GM12878 (cell line): Measurements from ENCODE around the gene MLST8. TPM values are rescaled to one million over a fixed set of nuclear protein-coding genes. Genes with fewer than 3 reads are reported as not detected.

Experiments
- ATAC-seq: fragments of 200-7000 bp; cut with Tn5 transposase; 3 replicates; pipeline ENCODE4 v1.9.1; 2020; ENCODE audit warnings: mild to moderate bottlenecking, moderate library complexity
- Bru-seq: library from RNA; stranded (reverse); fragments of 400-500 nt; gene quantifications from one replicate; lab custom pipeline; 2021; lab: Mats Ljungman, UMichigan
- BruChase-seq, 2 experiments: library from RNA; stranded (reverse); fragments of 400-500 nt; gene quantifications; one replicate each; lab custom pipeline; 2021; lab: Mats Ljungman, UMichigan
- BruUV-seq: library from RNA; stranded (reverse); fragments of 400-500 nt; replicated peaks from 2 replicates; lab custom pipeline; 2021; lab: Mats Ljungman, UMichigan
- CTCF ChIA-PET: fragments of 300-600 bp; sonication (Branson Sonifier 250); formaldehyde crosslinking; extraction: SDS; loops from one replicate; lab custom pipeline; 2021; ENCODE audit warnings: inconsistent platforms; lab: Yijun Ruan, JAX
- POLR2A ChIA-PET: fragments of 350-600 bp; formaldehyde crosslinking; extraction: SDS; loops from one replicate; lab custom pipeline; 2021; ENCODE audit warnings: inconsistent platforms; lab: Charles Lee
- RAD21 ChIA-PET: fragments of 300-600 bp; sonication (Branson Sonifier 250); formaldehyde crosslinking; loops from one replicate; lab custom pipeline; 2023; ENCODE audit warnings: antibody characterized with exemption; ENCODE audit not compliant: unreplicated experiment; lab: Charles Lee
- SMC1A ChIA-PET: fragments of 300-600 bp; sonication (Branson Sonifier 250); formaldehyde crosslinking; loops from one replicate; lab custom pipeline; 2023; ENCODE audit not compliant: unreplicated experiment, uncharacterized antibody; lab: Charles Lee
- DNase-seq: peaks from one replicate; pipeline ENCODE4 v3.0.0-alpha.2; 2011; ENCODE audit warnings: low read depth, low spot score
- FAIRE-seq: peaks from 3 replicates; lab custom pipeline; 2011; peaks lifted over from hg19 to GRCh38; lab: Jason Lieb, UNC
- H2AFZ ChIP-seq: 2 replicates; pipeline ENCODE4 v1.6.0; 2011; ENCODE audit warnings: low read depth, low read length, control low read depth; ENCODE audit not compliant: control insufficient read depth
- H3K27ac ChIP-seq: 2 replicates; pipeline ENCODE4 v1.5.1; 2011; ENCODE audit warnings: control low read depth; ENCODE audit not compliant: control insufficient read depth, insufficient read depth
- H3K27me3 ChIP-seq, 2 experiments: replicated peaks in 1 of 2; 2 replicates each; pipeline versions ENCODE4 v1.6.0 to v1.6.1; 2011; ENCODE audit warnings: low read length in 1 of 2; ENCODE audit not compliant: control insufficient read depth in 2 of 2, insufficient read depth in 2 of 2
- H3K36me3 ChIP-seq, 2 experiments: 2 replicates each; pipeline ENCODE4 v1.5.1; 2011; ENCODE audit warnings: low read length in 1 of 2; ENCODE audit not compliant: control insufficient read depth in 2 of 2, insufficient read depth in 2 of 2
- H3K4me1 ChIP-seq: 2 replicates; pipeline ENCODE4 v1.6.1; 2011; ENCODE audit warnings: mild to moderate bottlenecking, low read length, moderate library complexity, mixed read lengths; ENCODE audit not compliant: control insufficient read depth, insufficient read depth
- H3K4me2 ChIP-seq: 2 replicates; pipeline ENCODE4 v1.6.0; 2011; ENCODE audit warnings: control low read depth; ENCODE audit not compliant: control insufficient read depth, insufficient read depth
- H3K4me3 ChIP-seq: fragments of 200-600 bp; sonication (generic); 2 replicates; pipeline ENCODE4 v1.5.1; 2016
- H3K79me2 ChIP-seq: 2 replicates; pipeline ENCODE4 v1.6.0; 2011; ENCODE audit warnings: low read length; ENCODE audit not compliant: control insufficient read depth, insufficient read depth
- H3K9ac ChIP-seq: 2 replicates; pipeline ENCODE4 v1.8.0; 2011; ENCODE audit warnings: low read length, control low read depth, mixed read lengths; ENCODE audit not compliant: control insufficient read depth, insufficient read depth
- H3K9me3 ChIP-seq: replicated peaks from 3 replicates; pipeline ENCODE4 v1.5.1; 2011; ENCODE audit warnings: mild to moderate bottlenecking, low read length; ENCODE audit not compliant: control insufficient read depth, insufficient read depth
- H4K20me1 ChIP-seq: 2 replicates; pipeline ENCODE4 v1.6.0; 2011; ENCODE audit not compliant: control insufficient read depth, insufficient read depth
- CHD4 ChIP-seq: fragments of 200-600 bp; sonication (generic); IDR thresholded peaks from 2 replicates; pipeline ENCODE4 v1.6.1; 2016; ENCODE audit warnings: mild to moderate bottlenecking
- CREB1 ChIP-seq: IDR thresholded peaks from 2 replicates; pipeline ENCODE4 v1.6.1; 2012; ENCODE audit warnings: low read depth, mild to moderate bottlenecking, inconsistent platforms
- EGR1 ChIP-seq, 2 experiments: IDR thresholded peaks; 1 replicate in 1 of 2; 2 replicates in 1 of 2; pipeline ENCODE4 v1.6.1; 2011 to 2012; ENCODE audit warnings: low read depth in 2 of 2, low read length in 2 of 2, borderline replicate concordance in 1 of 2, mild to moderate bottlenecking in 1 of 2, moderate library complexity in 1 of 2
- EZH2 ChIP-seq: IDR thresholded peaks from 2 replicates; pipeline ENCODE4 v1.6.1; 2012; ENCODE audit warnings: low read depth, mild to moderate bottlenecking, control low read depth, inconsistent platforms, low read length, borderline replicate concordance; ENCODE audit not compliant: control insufficient read depth
- FOS ChIP-seq: IDR thresholded peaks from 3 replicates; pipeline ENCODE4 v1.6.1; 2011; ENCODE audit warnings: borderline replicate concordance; ENCODE audit not compliant: insufficient read length; ENCODE audit errors: extremely low read depth
- KAT2A ChIP-seq: conservative IDR thresholded peaks from 2 replicates; pipeline ENCODE4 v1.6.1; 2011; ENCODE audit warnings: low read depth, low read length; ENCODE audit not compliant: control insufficient read depth
- NR2C1 ChIP-seq: fragments of 450-650 bp; IDR thresholded peaks from 2 replicates; pipeline ENCODE4 v1.6.1; 2017; ENCODE audit warnings: antibody characterized with exemption, mild to moderate bottlenecking, moderate library complexity
- NR2C2 ChIP-seq: IDR thresholded peaks from 2 replicates; pipeline ENCODE4 v1.6.1; 2011; ENCODE audit warnings: borderline replicate concordance, low read depth; ENCODE audit not compliant: control insufficient read depth, insufficient read length
- PAX5 ChIP-seq: IDR thresholded peaks from 2 replicates; pipeline ENCODE4 v1.6.1; 2011; ENCODE audit warnings: low read depth, low read length, borderline replicate concordance
- POLR2A ChIP-seq: IDR thresholded peaks from 2 replicates; pipeline ENCODE4 v1.6.1; 2011; ENCODE audit warnings: low read depth, mild to moderate bottlenecking, low read length
- RUNX3 ChIP-seq: IDR thresholded peaks from 2 replicates; pipeline ENCODE4 v1.6.1; 2012; ENCODE audit warnings: low read length, inconsistent platforms
- SREBF2 ChIP-seq: IDR thresholded peaks from 2 replicates; pipeline ENCODE4 v1.6.1; 2012; ENCODE audit warnings: mild to moderate bottlenecking, low read length
- STAT3 ChIP-seq: IDR thresholded peaks from 2 replicates; pipeline ENCODE4 v1.6.1; 2011; ENCODE audit warnings: low read depth, low read length, improper control_type of control experiment
- TBL1XR1 ChIP-seq: IDR thresholded peaks from 2 replicates; pipeline ENCODE4 v1.6.1; 2012; ENCODE audit warnings: low read depth, low read length, improper control_type of control experiment
- ZBED1 ChIP-seq: IDR thresholded peaks from 2 replicates; pipeline ENCODE4 v1.6.1; 2016; ENCODE audit warnings: borderline replicate concordance
- WGBS: methylation state at CpG from one replicate; pipeline ENCODE4 v1.1.6; 2016; ENCODE audit warnings: low lambda C conversion rate; ENCODE audit not compliant: insufficient replicate concordance, insufficient coverage; ENCODE audit errors: missing lambda C conversion rate; 5-methylcytosine and 5-hydroxymethylcytosine counted together
- in situ Hi-C: fragments of 300-500 bp; cut with MboI; formaldehyde crosslinking; loops from 9 replicates; pipeline ENCODE4 v1.14.3; 2018; ENCODE audit warnings: mixed read lengths
- intact Hi-C: fragments of 100-400 bp; cut with micrococcal nuclease; formaldehyde crosslinking; loops from one replicate; pipeline ENCODE4 v1.14.2; 2022; ENCODE audit not compliant: unreplicated experiment
- long read RNA-seq, 2 experiments: library from polyadenylated mRNA; unstranded; transcript quantifications; one replicate each; pipeline ENCODE4 v2.0.0, GENCODE V29; 2019 to 2020
- polyA minus RNA-seq, 3 experiments: library from RNA; depleted of rRNA, polyadenylated mRNA; stranded (reverse); fragments of >200 nt; gene quantifications; 2 replicates each; pipeline ENCODE4 v1.2.3, GENCODE V29; 2011
- polyA plus RNA-seq, 11 experiments: library from polyadenylated mRNA; depleted of rRNA in 4 of 11; unstranded in 6 of 11; stranded (reverse) in 5 of 11; fragments of >200 nt; fragmentation: Nextera tagmentation in 4 of 11; fragmentation: Illumina TruSeq in 1 of 11; extraction: Ambion mirVana in 4 of 11; extraction: Trizol in 1 of 11; gene quantifications; 1 replicate in 1 of 11; 2 replicates in 10 of 11; pipeline versions ENCODE4 v1.2.1 to v1.2.3, GENCODE V29; 2011 to 2016; ENCODE audit warnings: inconsistent platforms in 2 of 11, missing spikeins in 2 of 11, low read depth in 1 of 11
- total RNA-seq, 4 experiments: library from RNA; depleted of rRNA in 3 of 4; stranded (reverse); fragments of >200 nt in 3 of 4; fragmentation: Illumina TruSeq in 1 of 4; extraction: Trizol in 1 of 4; gene quantifications; 2 replicates each; pipeline versions ENCODE4 v1.2.1 to v1.2.3, GENCODE V29; 2013 to 2021
- TF ChIP-seq, protein P1 (sequence below): fragments of 450-650 bp; IDR thresholded peaks from 2 replicates; pipeline ENCODE4 v1.6.1; 2017; ENCODE audit warnings: borderline replicate concordance

Gene MLST8, protein sequence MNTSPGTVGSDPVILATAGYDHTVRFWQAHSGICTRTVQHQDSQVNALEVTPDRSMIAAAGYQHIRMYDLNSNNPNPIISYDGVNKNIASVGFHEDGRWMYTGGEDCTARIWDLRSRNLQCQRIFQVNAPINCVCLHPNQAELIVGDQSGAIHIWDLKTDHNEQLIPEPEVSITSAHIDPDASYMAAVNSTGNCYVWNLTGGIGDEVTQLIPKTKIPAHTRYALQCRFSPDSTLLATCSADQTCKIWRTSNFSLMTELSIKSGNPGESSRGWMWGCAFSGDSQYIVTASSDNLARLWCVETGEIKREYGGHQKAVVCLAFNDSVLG
- 15.8 and 21.1 TPM in 2 replicates for total RNA-seq (2013; cell fraction: nucleolus; rRNA removed)
- 72.0 and 80.9 TPM in 2 replicates for total RNA-seq (2014; rRNA removed)
- total RNA-seq (2014; rRNA removed; fragmentation: Illumina TruSeq; extraction: Trizol) = 9.8 and 11.0 TPM in 2 replicates
- 73.7 and 75.4 TPM in 2 replicates for total RNA-seq (2021)
- 18.7 TPM for polyA plus RNA-seq (2011; ENCODE audit: low read depth)
- 22.4 and 53.0 TPM in 2 replicates for polyA plus RNA-seq (2011; rRNA removed)
- polyA plus RNA-seq (2011; cell fraction: cytosol; rRNA removed) = 86.9 and 147 TPM in 2 replicates
- polyA plus RNA-seq (2011; cell fraction: nucleus; rRNA removed) = 223 and 241 TPM in 2 replicates
- polyA plus RNA-seq (2012) = 50.5 and 56.3 TPM in 2 replicates
- polyA plus RNA-seq (2014; fragmentation: Illumina TruSeq; extraction: Trizol) = 5.7 and 29.1 TPM in 2 replicates
- polyA plus RNA-seq (2014; fragmentation: Nextera tagmentation; extraction: Ambion mirVana) = 1 to 10 TPM; 1.0 to 6.3 TPM
- 114 and 124 TPM in 2 replicates for polyA plus RNA-seq (2014; rRNA removed)
- 100 to 1,000 TPM; 111 to 114 TPM for polyA plus RNA-seq (2016; fragmentation: Nextera tagmentation; extraction: Ambion mirVana)
- 38.3 and 68.1 TPM in 2 replicates for polyA minus RNA-seq (2011; rRNA and poly(A)+ RNA removed)
- 23.7 and 33.5 TPM in 2 replicates for polyA minus RNA-seq (2011; cell fraction: cytosol; rRNA and poly(A)+ RNA removed)
- polyA minus RNA-seq (2011; cell fraction: nucleus; rRNA and poly(A)+ RNA removed) = 71.9 and 106 TPM in 2 replicates
- percentile 70 among the genes with signal in this experiment for Bru-seq, nascent RNA
- BruChase-seq, experiment 1, labeled RNA remaining after a 6-hour chase = percentile 70 among the genes with signal in this experiment
- percentile 64 among the genes with signal in this experiment for BruChase-seq, experiment 2, labeled RNA remaining after a 2-hour chase
- long read RNA-seq, experiment 1, transcript MLST8-230 (8 exons, 2,116 nt) = minor isoform, 9 of 73 reads
- long read RNA-seq, experiment 1, transcript MLST8-232 (9 exons, 1,870 nt) = minor isoform, 20 of 73 reads
- long read RNA-seq, experiment 1, transcript MLST8-203 (9 exons, 1,691 nt) = major isoform, 21 of 73 reads
- long read RNA-seq, experiment 1, partial matches to known transcripts = 2 of 73 reads
- long read RNA-seq, experiment 1, other reads (novel, unspliced or antisense) = 11 of 73 reads
- long read RNA-seq, experiment 2, partial matches to known transcripts = 2 of 5 reads
- long read RNA-seq, experiment 2, other reads (novel, unspliced or antisense) = 1 of 5 reads

DNA sequence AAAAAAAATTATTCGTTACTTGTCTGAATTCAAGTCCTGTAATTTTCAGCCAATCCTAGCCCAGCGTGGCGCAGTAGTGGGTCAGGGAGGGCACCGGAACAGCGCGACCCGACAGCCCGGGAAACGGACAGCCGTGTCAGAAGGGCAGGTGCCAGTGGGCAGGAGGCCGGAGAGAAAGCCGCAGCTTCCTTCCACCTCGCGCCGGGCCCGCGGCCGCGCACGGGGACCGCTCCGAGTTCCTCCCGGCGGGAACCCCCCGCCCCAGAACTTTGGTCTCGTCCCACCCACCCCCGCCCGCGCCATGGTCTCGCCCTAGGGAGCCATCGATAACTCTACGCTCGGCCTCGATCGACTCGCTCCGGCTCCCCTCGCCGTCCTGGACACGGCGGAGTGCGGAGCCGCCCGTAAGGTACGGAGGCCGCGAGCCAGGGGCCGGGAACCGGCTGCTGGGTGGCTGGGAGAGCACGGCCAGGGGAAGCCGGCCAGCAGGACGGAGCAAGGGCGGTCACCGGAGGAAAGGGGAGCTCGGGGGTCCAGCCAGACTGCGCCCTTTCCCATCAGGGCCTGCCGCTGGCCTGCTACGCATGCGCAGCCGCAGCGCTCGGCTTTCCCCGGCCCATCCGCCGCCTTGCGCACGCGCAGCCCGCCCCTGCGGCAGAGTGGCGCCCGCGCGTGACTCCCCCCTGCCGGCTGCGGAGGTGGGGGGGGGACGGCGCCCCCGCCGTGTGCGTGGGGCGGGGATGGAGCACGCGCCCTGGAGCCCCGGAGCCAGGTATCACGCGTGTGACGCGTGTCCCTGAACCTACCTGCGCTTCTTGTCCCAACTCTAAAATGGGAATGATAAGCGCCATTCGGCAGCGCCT, at the start of gene MLST8:
MLST8 (plus strand) TSS at position 351 of the 863 bp plus-strand sequence. CDS start 632 bp downstream, outside the sequence.
- intact Hi-C loops (loop anchor here (5.0 kb wide), 1 partner anchor 47 kb away; the partner anchor contains the start of gene ECI1), in situ Hi-C loops (no loop called here)
- Histone ChIP-seq H4K20me1 (no peaks in the 10 kb centered on the region), H3K4me3 (peak within 1 kb of the TSS; percentile 93), H3K9me3 (no peaks in the 10 kb centered on the region), H2AFZ (peak within 1 kb of the TSS; percentile 87), H3K36me3 (peaks cover 8 to 16% of the 10 kb centered on the region in 2 experiments; a peak in 3 of 4 replicates), H3K9ac (peak within 1 kb of the TSS; percentile 78), H3K4me2 (peak within 1 kb of the TSS; percentile 89), H3K27ac (peak within 1 kb of the TSS; percentile 96), H3K27me3 (no peaks in the 10 kb centered on the region), H3K4me1 (peaks cover 6% of the 10 kb centered on the region; the same call in 1 of the 2 replicates), H3K79me2 (peaks cover 20% of the 10 kb centered on the region)
- ChIA-PET CTCF (interaction anchor here (0.7 to 1.3 kb wide), 2 partner anchors 9 to 201 kb away, joined by 3 to 6 read pairs; partner anchors contain the start of gene PGP), RAD21 (interaction anchor here (1.0 to 1.5 kb wide), 2 partner anchors 9 to 46 kb away, joined by 3 read pairs; partner anchors contain the start of genes ECI1 and PGP), SMC1A (no interaction called here), POLR2A (interaction anchor here (0.6 to 1.5 kb wide), 4 partner anchors 9 to 47 kb away, joined by 3 to 5 read pairs (median 4); partner anchors contain the start of genes ECI1 and PGP)
- no TSS peak for BruUV-seq
- FAIRE-seq = peak; percentile 80
- WGBS = under 1% methylated on average over 89 of the region's 93 CpGs
- peak; percentile 45 for DNase-seq
- peak; percentile 85 for ATAC-seq
- no peak; the same call in 1 of the 2 replicates for TF ChIP-seq ZBED1
- peak; percentile 57 for TF ChIP-seq RUNX3
- peak; percentile 92 for TF ChIP-seq NR2C2
- TF ChIP-seq POLR2A = peak; percentile 92
- no peak for TF ChIP-seq STAT3
- TF ChIP-seq CHD4 = no peak
- peak; percentile 12; the same call in 1 of the 2 replicates for TF ChIP-seq PAX5
- TF ChIP-seq KAT2A = no peak
- TF ChIP-seq EZH2 = no peak
- peak; percentile 56 for TF ChIP-seq CREB1
- TF ChIP-seq NR2C1 = no peak
- no peak for TF ChIP-seq FOS
- no peak for TF ChIP-seq SREBF2
- peak in 1 of 2 experiments; percentile 93; a peak in 2 of 3 replicates for TF ChIP-seq EGR1 (IDR thresholded peaks at IDR 0.05; ENCODE audit: borderline replicate concordance in 1 of 2, low read depth in 2 of 2, low read length in 2 of 2)
- TF ChIP-seq, protein P1, sequence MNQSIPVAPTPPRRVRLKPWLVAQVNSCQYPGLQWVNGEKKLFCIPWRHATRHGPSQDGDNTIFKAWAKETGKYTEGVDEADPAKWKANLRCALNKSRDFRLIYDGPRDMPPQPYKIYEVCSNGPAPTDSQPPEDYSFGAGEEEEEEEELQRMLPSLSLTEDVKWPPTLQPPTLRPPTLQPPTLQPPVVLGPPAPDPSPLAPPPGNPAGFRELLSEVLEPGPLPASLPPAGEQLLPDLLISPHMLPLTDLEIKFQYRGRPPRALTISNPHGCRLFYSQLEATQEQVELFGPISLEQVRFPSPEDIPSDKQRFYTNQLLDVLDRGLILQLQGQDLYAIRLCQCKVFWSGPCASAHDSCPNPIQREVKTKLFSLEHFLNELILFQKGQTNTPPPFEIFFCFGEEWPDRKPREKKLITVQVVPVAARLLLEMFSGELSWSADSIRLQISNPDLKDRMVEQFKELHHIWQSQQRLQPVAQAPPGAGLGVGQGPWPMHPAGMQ = no peak
- TF ChIP-seq TBL1XR1 = 0 out of 2 replicates have a peak, but pooled peaks have one; percentile 67
